Measurements from ENCODE around the gene TBK1. TPM values are rescaled to one million over a fixed set of nuclear protein-coding genes. Genes with fewer than 3 reads are reported as not detected.

The TBK1 gene
- total RNA-seq, 1 donor: 36.2 TPM

DNA sequence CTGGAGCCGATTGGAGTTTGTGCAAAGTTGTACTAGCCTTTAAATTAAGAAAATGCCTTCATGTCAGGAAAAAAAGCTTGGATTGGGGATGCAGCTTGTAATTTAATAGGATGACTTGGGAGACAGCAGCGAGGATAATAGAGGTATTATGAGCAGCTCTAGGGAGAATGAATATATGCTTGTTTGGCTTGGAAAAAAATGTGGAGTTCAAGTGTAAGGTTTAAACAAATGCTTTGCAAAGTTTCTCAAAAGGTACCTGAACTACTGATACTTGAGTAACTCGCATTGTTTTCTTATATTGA, 93.1 kb downstream of the TBK1 start:
- TF ChIP-seq, protein P1, sequence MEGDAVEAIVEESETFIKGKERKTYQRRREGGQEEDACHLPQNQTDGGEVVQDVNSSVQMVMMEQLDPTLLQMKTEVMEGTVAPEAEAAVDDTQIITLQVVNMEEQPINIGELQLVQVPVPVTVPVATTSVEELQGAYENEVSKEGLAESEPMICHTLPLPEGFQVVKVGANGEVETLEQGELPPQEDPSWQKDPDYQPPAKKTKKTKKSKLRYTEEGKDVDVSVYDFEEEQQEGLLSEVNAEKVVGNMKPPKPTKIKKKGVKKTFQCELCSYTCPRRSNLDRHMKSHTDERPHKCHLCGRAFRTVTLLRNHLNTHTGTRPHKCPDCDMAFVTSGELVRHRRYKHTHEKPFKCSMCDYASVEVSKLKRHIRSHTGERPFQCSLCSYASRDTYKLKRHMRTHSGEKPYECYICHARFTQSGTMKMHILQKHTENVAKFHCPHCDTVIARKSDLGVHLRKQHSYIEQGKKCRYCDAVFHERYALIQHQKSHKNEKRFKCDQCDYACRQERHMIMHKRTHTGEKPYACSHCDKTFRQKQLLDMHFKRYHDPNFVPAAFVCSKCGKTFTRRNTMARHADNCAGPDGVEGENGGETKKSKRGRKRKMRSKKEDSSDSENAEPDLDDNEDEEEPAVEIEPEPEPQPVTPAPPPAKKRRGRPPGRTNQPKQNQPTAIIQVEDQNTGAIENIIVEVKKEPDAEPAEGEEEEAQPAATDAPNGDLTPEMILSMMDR (IDR thresholded peaks at IDR 0.05; ENCODE audit: extremely low read depth, low read depth, low read length): no peak
- Histone ChIP-seq H3K36me3 (ENCODE audit: insufficient read depth, low read length) (no peaks in the 10 kb centered on the region), H3K27ac (ENCODE audit: low read depth, low read length) (no peak overlapping the region), H3K27me3 (ENCODE audit: insufficient read depth, low read length) (peaks cover 4% of the 10 kb centered on the region), H3K4me1 (ENCODE audit: insufficient read depth, low read length) (peaks cover 3% of the 10 kb centered on the region), H2AFZ (ENCODE audit: low read length) (no peak overlapping the region), H3K9me3 (ENCODE audit: low read depth, low read length) (no peaks in the 10 kb centered on the region), H3K79me2 (ENCODE audit: insufficient read depth, low read length) (no peaks in the 10 kb centered on the region), H3K4me3 (ENCODE audit: insufficient read depth, low read length) (no peak overlapping the region), H4K20me1 (ENCODE audit: insufficient read depth, low read length) (no peaks in the 10 kb centered on the region), H3K4me2 (ENCODE audit: insufficient read depth, low read length) (no peak overlapping the region)
- no peak for DNase-seq (ENCODE audit: insufficient read length, low spot score, missing footprints)

DNA sequence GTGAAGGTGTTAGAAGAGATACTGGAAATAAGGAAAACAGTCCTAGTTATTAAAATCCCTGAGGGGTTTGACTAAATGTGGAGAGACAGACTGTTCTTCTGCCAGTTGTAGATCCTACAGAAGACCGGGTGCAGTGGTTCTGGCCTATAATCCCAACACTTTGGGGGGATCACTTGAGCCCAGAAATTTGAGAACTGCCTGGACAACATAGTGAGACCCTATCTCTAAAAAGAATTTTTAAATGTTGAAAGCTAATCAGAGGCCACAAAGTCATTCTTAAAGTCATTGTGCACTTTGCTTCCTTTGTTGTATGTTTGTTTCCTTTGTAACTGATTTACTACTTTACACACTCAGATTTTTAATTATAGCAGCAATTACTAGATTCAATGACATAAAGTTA, 97.2 kb downstream of the TBK1 start:
- Histone ChIP-seq H3K4me2 (ENCODE audit: insufficient read depth, low read length) (no peak overlapping the region), H3K36me3 (ENCODE audit: insufficient read depth, low read length) (no peaks in the 10 kb centered on the region), H3K27me3 (ENCODE audit: insufficient read depth, low read length) (peaks cover 13% of the 10 kb centered on the region), H3K27ac (ENCODE audit: low read depth, low read length) (no peak overlapping the region), H3K4me1 (ENCODE audit: insufficient read depth, low read length) (no peaks in the 10 kb centered on the region), H3K4me3 (ENCODE audit: insufficient read depth, low read length) (no peak overlapping the region), H2AFZ (ENCODE audit: low read length) (no peak overlapping the region), H4K20me1 (ENCODE audit: insufficient read depth, low read length) (no peaks in the 10 kb centered on the region), H3K79me2 (ENCODE audit: insufficient read depth, low read length) (no peaks in the 10 kb centered on the region), H3K9me3 (ENCODE audit: low read depth, low read length) (no peaks in the 10 kb centered on the region)
- TF ChIP-seq, protein P1 (IDR thresholded peaks at IDR 0.05; ENCODE audit: extremely low read depth, low read depth, low read length): no peak
- DNase-seq (ENCODE audit: insufficient read length, low spot score, missing footprints): no peak

DNA sequence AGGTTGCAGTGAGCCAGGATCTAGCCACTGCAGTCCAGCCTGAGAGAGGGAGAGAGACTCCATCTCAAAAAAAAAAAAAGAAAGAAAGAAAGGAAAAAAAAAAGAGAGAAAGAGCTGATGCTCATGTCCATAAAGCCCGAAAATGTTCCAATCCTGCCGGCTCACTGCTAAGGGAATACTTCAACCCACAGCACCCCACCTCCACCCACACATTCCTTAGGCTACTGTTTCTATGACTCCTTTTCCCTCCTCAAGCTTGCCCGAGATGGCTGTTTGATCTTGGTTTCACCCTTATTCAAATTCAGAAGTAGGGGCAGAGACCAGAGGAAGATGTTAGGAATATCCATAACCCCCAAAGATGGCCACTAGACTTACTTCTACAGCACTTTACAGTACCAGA, 98.8 kb downstream of the TBK1 start:
- Histone ChIP-seq H3K4me1 (ENCODE audit: insufficient read depth, low read length) (no peaks in the 10 kb centered on the region), H2AFZ (ENCODE audit: low read length) (peak overlapping the region; percentile 20), H3K36me3 (ENCODE audit: insufficient read depth, low read length) (no peaks in the 10 kb centered on the region), H3K79me2 (ENCODE audit: insufficient read depth, low read length) (no peaks in the 10 kb centered on the region), H3K4me3 (ENCODE audit: insufficient read depth, low read length) (no peak overlapping the region), H3K4me2 (ENCODE audit: insufficient read depth, low read length) (peak overlapping the region; percentile 66), H3K27ac (ENCODE audit: low read depth, low read length) (no peak overlapping the region), H4K20me1 (ENCODE audit: insufficient read depth, low read length) (no peaks in the 10 kb centered on the region), H3K9me3 (ENCODE audit: low read depth, low read length) (no peaks in the 10 kb centered on the region), H3K27me3 (ENCODE audit: insufficient read depth, low read length) (peaks cover 11% of the 10 kb centered on the region)
- TF ChIP-seq, protein P1 (IDR thresholded peaks at IDR 0.05; ENCODE audit: extremely low read depth, low read depth, low read length): no peak
- DNase-seq (ENCODE audit: insufficient read length, low spot score, missing footprints): no peak

DNA sequence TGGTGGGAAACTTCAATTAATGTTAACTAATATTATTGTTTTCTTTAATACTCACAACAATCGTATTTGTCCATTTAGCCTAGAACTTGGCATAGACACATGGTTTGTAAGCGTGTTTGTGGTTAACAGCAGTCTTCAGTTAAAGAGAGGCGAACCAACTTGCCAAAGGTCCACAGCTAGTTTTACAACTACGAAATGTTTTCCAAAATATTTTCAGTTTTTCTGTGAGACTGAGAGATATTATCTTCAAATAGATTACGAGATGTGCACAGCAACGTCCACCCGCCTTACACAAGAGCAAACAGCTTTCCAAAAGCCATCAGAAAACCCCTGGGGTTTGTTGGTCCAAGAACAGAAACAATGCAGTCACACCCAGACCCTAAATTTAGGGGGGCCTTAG, 99.8 kb downstream of the TBK1 start:
- Histone ChIP-seq H4K20me1 (ENCODE audit: insufficient read depth, low read length) (no peaks in the 10 kb centered on the region), H3K4me1 (ENCODE audit: insufficient read depth, low read length) (no peaks in the 10 kb centered on the region), H3K4me2 (ENCODE audit: insufficient read depth, low read length) (no peak overlapping the region), H3K27me3 (ENCODE audit: insufficient read depth, low read length) (peaks cover 11% of the 10 kb centered on the region), H3K4me3 (ENCODE audit: insufficient read depth, low read length) (no peak overlapping the region), H2AFZ (ENCODE audit: low read length) (no peak overlapping the region), H3K9me3 (ENCODE audit: low read depth, low read length) (no peaks in the 10 kb centered on the region), H3K36me3 (ENCODE audit: insufficient read depth, low read length) (no peaks in the 10 kb centered on the region), H3K27ac (ENCODE audit: low read depth, low read length) (no peak overlapping the region), H3K79me2 (ENCODE audit: insufficient read depth, low read length) (no peaks in the 10 kb centered on the region)
- TF ChIP-seq, protein P1 (IDR thresholded peaks at IDR 0.05; ENCODE audit: extremely low read depth, low read depth, low read length): no peak
- no peak for DNase-seq (ENCODE audit: insufficient read length, low spot score, missing footprints)

Other genes with a start within 250 kb of the TBK1 start
- 5.4 and 6.8 TPM in 2 replicates for gene KICS2, start 229.8 kb upstream of the TBK1 start, total RNA-seq
- gene C12orf56, start 61.4 kb upstream of the TBK1 start, total RNA-seq: under 0.01 and 0.36 TPM in 2 replicates
- 208 and 217 TPM in 2 replicates for gene XPOT, start 47.7 kb upstream of the TBK1 start, total RNA-seq
- 12.7 and 13.8 TPM in 2 replicates for gene RASSF3, start 158.4 kb downstream of the TBK1 start, total RNA-seq

All from osteoblast (primary cell).